Ovary (tissue), 9 donors: ENCODE data around the gene BBLN. TPM values are rescaled to one million over a fixed set of nuclear protein-coding genes. Genes with fewer than 3 reads are reported as not detected.

Experiments used
- DNase-seq, 5 donors: peaks; one replicate each; pipeline ENCODE4 v3.0.0-alpha.2; 2019 to 2020
- H3K27ac ChIP-seq, 2 donors: fragments of 200-600 bp; one replicate each; pipeline versions ENCODE4 v1.5.1 to v1.8.0; 2019 to 2022
- H3K27me3 ChIP-seq: fragments of 200-600 bp; one replicate; pipeline ENCODE4 v1.8.0; 2022
- H3K36me3 ChIP-seq: fragments of 200-600 bp; sonication (generic); one replicate; pipeline ENCODE4 v1.5.1; 2019
- H3K4me1 ChIP-seq: one replicate; pipeline ENCODE4 v1.8.1; 2013; ENCODE audit warnings: mild to moderate bottlenecking, moderate library complexity; ENCODE audit not compliant: insufficient read depth
- H3K4me3 ChIP-seq: fragments of 200-600 bp; sonication (generic); one replicate; pipeline ENCODE4 v1.5.1; 2017
- H3K9me3 ChIP-seq, 2 donors: fragments of 200-600 bp in 1 of 2; sonication (generic) in 1 of 2; one replicate each; pipeline versions ENCODE4 v1.5.1 to v1.8.1; 2013 to 2019; ENCODE audit warnings: mild to moderate bottlenecking in 1 of 2, moderate library complexity in 1 of 2
- EP300 ChIP-seq: sonication (generic); formaldehyde crosslinking; IDR thresholded peaks from one replicate; pipeline ENCODE4 v1.6.1; 2017; ENCODE audit warnings: antibody characterized with exemption
- POLR2A ChIP-seq: fragments of 450-650 bp; IDR thresholded peaks from one replicate; pipeline ENCODE4 v1.6.1; 2017; ENCODE audit warnings: antibody characterized with exemption, mild to moderate bottlenecking, moderate library complexity
- WGBS, 3 donors: extraction: QIAGEN DNeasy Blood & Tissue Kit in 1 of 3; methylation state at CpG; one replicate each; pipeline versions ENCODE4 v1.1.5 to v1.1.7; 2013 to 2017; 5-methylcytosine and 5-hydroxymethylcytosine counted together
- intact Hi-C, 4 donors: fragments of 100-400 bp; cut with DNase I; formaldehyde crosslinking; loops; one replicate each; pipeline versions ENCODE4 v1.11.0 to v1.15.1; 2022 to 2023
- polyA plus RNA-seq, 2 donors: library from polyadenylated mRNA; stranded (reverse); fragments of 200-250 nt in 1 of 2; fragments of 350-450 nt in 1 of 2; fragmentation: Illumina TruSeq in 1 of 2; extraction: RNeasy Lipid Tissue Mini Kit (QIAGEN cat#74804) in 1 of 2; gene quantifications; one replicate each; pipeline ENCODE4 v1.2.3, GENCODE V29; 2013 to 2014
- total RNA-seq, 7 donors: library from RNA; depleted of rRNA in 2 of 7; stranded (reverse); fragments of >200 nt in 2 of 7; fragmentation: NEBNext Ultra II Directional in 3 of 7; extraction: Animal tissue kit (Norgen Biotek cat#: 25700) in 3 of 7; gene quantifications; one replicate each; pipeline versions ENCODE4 v1.1.0 to v1.2.4, GENCODE V29; 2016 to 2023
- TF ChIP-seq, protein P1 (sequence below), 3 donors: fragments of 450-650 bp in 2 of 3; fragments of 200-600 bp in 1 of 3; IDR thresholded peaks; one replicate each; pipeline versions ENCODE4 v1.5.1 to v1.8.0; 2016 to 2022; ENCODE audit warnings: antibody characterized with exemption in 3 of 3, mild to moderate bottlenecking in 1 of 3
- donor health status: DM: no; HTN: no; CAD: no; lungs with moderate emphysema.
- donor health status: DM: no; HTN: no; CAD: no.
- donor health status: Bipolar disorder and iron deficiency.
- donor health status: DM: yes; HTN: yes; CAD: no.
- donor health status: DM: no; HTN: no; CAD: no.
- donor health status: DM: yes; HTN: yes; CAD: no.

BBLN gene
- total and polyA plus RNA-seq, 9 donors = 2.4 to 210 (median 31.7) TPM

DNA sequence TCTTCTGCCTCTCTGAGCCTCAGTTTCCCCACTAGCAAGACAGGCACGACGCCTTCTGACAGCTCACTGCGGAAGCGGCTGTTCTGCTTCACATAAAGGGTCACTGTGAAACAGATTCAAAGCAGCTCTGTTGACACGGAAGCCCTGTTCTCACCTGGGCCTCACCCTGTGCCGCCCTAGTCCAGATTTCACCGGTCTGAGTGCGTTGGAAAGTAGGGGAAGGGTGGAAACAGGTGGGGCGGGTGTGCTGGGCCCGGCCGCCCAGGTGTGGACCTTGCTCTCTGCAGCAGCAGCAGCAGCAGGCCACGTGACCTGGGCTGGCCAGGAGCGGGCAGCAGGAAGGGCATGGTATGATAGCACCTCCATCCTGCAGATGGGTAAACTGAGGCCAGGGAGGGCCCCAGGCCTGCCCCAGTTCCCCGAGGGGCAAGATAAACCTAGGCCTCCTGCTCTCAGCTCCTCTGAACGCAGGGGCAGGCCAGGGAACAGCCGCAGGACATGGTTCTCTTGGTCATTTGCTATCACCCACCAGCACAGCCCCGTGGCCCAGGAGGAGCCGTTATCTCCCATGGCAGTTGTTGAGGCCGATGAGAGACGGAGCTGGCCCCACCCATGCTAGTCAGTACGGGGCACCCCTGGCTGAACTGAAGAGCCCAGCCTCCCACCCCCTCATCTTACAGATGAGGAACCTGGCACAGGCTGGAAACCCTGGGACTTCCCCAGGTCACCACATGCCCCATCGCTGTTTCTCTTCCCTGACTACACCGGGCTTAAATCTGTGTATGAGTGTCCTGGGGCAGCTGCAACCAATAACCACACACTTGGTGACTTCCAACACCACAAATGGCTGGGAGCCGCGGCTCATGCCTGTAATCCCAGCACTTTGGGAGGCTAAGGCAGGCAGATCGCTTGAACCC is 44.6 kb upstream of the BBLN start:
- Histone ChIP-seq H3K4me3 (no peak overlapping the region), H3K4me1 (peaks cover 4% of the 10 kb centered on the region), H3K9me3 (no peaks in the 10 kb centered on the region), H3K36me3 (no peaks in the 10 kb centered on the region), H3K27ac (no peak overlapping the region), H3K27me3 (no peaks in the 10 kb centered on the region)
- TF ChIP-seq, protein P1, sequence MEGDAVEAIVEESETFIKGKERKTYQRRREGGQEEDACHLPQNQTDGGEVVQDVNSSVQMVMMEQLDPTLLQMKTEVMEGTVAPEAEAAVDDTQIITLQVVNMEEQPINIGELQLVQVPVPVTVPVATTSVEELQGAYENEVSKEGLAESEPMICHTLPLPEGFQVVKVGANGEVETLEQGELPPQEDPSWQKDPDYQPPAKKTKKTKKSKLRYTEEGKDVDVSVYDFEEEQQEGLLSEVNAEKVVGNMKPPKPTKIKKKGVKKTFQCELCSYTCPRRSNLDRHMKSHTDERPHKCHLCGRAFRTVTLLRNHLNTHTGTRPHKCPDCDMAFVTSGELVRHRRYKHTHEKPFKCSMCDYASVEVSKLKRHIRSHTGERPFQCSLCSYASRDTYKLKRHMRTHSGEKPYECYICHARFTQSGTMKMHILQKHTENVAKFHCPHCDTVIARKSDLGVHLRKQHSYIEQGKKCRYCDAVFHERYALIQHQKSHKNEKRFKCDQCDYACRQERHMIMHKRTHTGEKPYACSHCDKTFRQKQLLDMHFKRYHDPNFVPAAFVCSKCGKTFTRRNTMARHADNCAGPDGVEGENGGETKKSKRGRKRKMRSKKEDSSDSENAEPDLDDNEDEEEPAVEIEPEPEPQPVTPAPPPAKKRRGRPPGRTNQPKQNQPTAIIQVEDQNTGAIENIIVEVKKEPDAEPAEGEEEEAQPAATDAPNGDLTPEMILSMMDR (IDR thresholded peaks at IDR 0.05) = no peak
- TF ChIP-seq EP300 = no peak
- no peak for TF ChIP-seq POLR2A
- 87 to 88% (median 88%) methylated on average over 25 to 26 of the region's 26 CpGs for WGBS, 3 donors
- intact Hi-C loops = loop anchor here in 3 of 4 donors (5.0 to 10.0 kb wide), 2 partner anchors 71 to 173 kb away; no protein-coding TSS in a partner anchor
- peak; percentile 21 to 36 (median 23) for DNase-seq

DNA sequence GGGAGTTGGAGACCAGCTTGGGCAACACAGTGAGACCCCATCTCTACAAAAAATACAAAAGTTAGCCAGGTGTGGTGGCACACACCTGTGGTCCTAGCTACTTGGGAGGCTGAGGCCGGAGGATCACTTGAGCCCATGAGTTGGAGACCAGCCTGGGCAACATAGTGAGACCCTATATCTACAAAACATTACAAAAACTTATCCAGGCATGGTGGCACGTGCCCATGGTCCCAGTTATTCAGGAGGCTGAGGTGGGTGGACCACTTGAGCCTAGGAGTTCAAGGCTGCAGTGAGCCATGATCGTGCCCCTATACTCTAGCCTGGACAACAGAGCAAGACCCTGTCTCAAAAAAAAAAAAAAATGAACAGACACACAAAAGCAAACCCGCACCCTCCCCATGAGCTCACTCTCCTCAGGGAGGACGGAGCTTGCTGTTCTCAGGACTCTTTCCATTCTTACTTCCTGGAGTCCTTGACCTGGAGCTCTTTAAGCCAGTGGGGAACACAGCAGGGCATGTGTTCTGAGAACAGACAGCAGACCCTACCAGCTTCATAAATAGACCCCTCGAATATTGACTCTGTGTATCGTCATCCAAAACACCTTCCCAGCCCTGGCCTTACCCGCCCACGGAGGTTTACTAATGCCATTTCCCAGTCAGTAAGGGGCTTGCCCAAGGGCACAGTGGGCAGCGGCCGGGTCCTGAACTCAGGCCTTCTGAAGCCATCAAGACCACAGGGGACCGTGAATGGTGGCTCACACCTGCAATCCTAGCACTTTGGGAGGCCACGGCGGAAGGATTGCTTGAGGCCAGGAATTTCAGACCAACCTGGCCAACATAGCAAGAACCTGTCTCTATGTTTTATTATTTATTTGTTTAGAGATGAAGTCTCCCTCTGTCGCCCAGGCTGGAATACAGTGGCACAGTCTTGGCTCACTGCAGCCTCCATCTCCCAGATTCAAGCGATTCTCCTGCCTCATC is 43.7 kb upstream of the BBLN start:
- H3K36me3 ChIP-seq = no peaks in the 10 kb centered on the region

DNA sequence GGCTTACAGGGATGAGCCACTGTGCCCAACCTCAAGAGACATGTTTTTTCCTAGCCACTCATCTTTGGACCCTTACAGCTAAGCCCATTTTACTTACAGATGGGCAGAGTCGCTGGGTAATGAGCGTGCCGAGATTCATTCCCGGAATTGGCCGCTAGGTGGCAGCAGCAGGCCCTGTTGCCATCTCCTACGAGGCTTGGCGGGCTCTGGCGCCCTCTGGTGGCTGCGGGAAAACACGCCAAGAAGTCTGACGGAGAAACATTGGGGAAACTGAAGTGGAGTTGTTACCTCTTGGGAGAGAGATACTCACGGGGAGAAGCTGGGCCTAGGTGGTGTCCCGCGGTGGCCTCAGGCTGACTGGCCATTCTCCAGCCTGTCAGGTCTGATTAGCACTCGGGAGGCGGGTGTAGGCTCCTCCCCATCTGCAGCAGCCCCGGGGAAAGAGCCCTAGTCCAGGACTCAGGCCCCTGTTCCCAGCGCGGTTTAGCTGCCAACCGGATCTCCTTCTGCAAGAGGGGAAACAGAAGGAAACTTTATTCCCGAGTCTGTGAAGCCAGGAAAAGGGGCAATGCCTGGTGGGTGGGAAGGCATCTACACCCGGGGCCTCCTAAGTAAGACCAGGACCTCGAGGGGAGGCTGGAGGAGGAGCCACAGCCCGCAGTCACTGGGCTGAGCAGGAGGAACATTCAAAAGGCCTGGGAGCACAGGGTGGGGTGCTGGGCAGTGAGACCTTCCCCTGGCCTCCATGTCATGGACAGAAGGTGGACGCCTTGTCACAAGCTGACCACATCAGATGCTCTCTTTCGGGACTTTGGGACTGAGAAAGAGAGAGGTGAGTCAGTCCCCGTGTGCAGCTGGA is 42.2 kb upstream of the BBLN start:
- DNase-seq = peak; percentile 91 to 98 (median 98)
- Histone ChIP-seq H3K4me1 (peaks cover 4% of the 10 kb centered on the region), H3K36me3 (no peaks in the 10 kb centered on the region), H3K27me3 (no peaks in the 10 kb centered on the region), H3K4me3 (no peak overlapping the region), H3K9me3 (no peaks in the 10 kb centered on the region), H3K27ac (no peak overlapping the region)
- peak; percentile 45 for TF ChIP-seq POLR2A
- TF ChIP-seq EP300 = no peak
- TF ChIP-seq, protein P1 (IDR thresholded peaks at IDR 0.05) = peak; percentile 100
- WGBS, 3 donors = 9 to 11% (median 10%) methylated on average over 27 of the region's 27 CpGs
- intact Hi-C loops = loop anchor here (1.0 to 10.0 kb wide), 3 partner anchors 73 to 176 kb away; no protein-coding TSS in a partner anchor

More for the DNA sequence above, 43.7 kb upstream of the BBLN start:
- intact Hi-C loops = loop anchor here (1.0 to 10.0 kb wide), 3 partner anchors 72 to 174 kb away; no protein-coding TSS in a partner anchor
- Histone ChIP-seq H3K27ac (no peak overlapping the region), H3K9me3 (no peaks in the 10 kb centered on the region), H3K4me1 (peaks cover 4% of the 10 kb centered on the region), H3K4me3 (no peak overlapping the region), H3K27me3 (no peaks in the 10 kb centered on the region)
- 76 to 84% (median 83%) methylated on average over 16 of the region's 16 CpGs for WGBS, 3 donors
- peak in 4 of 5 donors; percentile 17 to 38 (median 24) for DNase-seq
- TF ChIP-seq POLR2A (no peak), EP300 (no peak)
- TF ChIP-seq, protein P1 (IDR thresholded peaks at IDR 0.05) = no peak
